Ishikawa (cell line): ENCODE measurements around the gene CTNND2.

Source experiments
- CEBPB ChIP-seq: IDR thresholded peaks from 2 replicates; pipeline ENCODE4 v1.6.1; 2012
- CREB1 ChIP-seq: IDR thresholded peaks from 2 replicates; pipeline ENCODE4 v1.6.1; 2012; ENCODE audit warnings: low read depth
- EGR1 ChIP-seq: IDR thresholded peaks from 2 replicates; pipeline ENCODE4 v1.6.1; 2012
- EP300 ChIP-seq: IDR thresholded peaks from 2 replicates; pipeline ENCODE4 v1.6.1; 2012; ENCODE audit warnings: borderline replicate concordance
- FOXM1 ChIP-seq: IDR thresholded peaks from 2 replicates; pipeline ENCODE4 v1.6.1; 2012; ENCODE audit warnings: low read depth, borderline replicate concordance
- NFIC ChIP-seq: IDR thresholded peaks from 2 replicates; pipeline ENCODE4 v1.6.1; 2012
- RAD21 ChIP-seq: IDR thresholded peaks from 2 replicates; pipeline ENCODE4 v1.6.1; 2012; ENCODE audit warnings: low read depth
- TAF1 ChIP-seq: IDR thresholded peaks from 2 replicates; pipeline ENCODE4 v1.6.1; 2012; ENCODE audit warnings: low read depth, mild to moderate bottlenecking
- TEAD4 ChIP-seq: IDR thresholded peaks from 2 replicates; pipeline ENCODE4 v1.6.1; 2012
- USF1 ChIP-seq: IDR thresholded peaks from 2 replicates; pipeline ENCODE4 v1.6.1; 2012
- YY1 ChIP-seq: IDR thresholded peaks from 2 replicates; pipeline ENCODE4 v1.6.1; 2012; ENCODE audit warnings: low read depth
- TF ChIP-seq, protein P1 (sequence below): IDR thresholded peaks from 2 replicates; pipeline ENCODE4 v1.6.1; 2012
- TF ChIP-seq, protein P2 (sequence below): IDR thresholded peaks from 2 replicates; pipeline ENCODE4 v1.6.1; 2012; ENCODE audit warnings: low read depth, mild to moderate bottlenecking

GRCh38 chr5:11791792-11792191, 112.5 kb downstream of the CTNND2 start:
- TF ChIP-seq CEBPB: no peak
- TF ChIP-seq YY1: no peak
- TF ChIP-seq TAF1: no peak
- TF ChIP-seq, protein P1, sequence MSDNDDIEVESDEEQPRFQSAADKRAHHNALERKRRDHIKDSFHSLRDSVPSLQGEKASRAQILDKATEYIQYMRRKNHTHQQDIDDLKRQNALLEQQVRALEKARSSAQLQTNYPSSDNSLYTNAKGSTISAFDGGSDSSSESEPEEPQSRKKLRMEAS: no peak
- TF ChIP-seq EGR1: no peak
- TF ChIP-seq TEAD4: no peak
- no peak for TF ChIP-seq FOXM1
- TF ChIP-seq CREB1: no peak
- TF ChIP-seq RAD21: no peak
- no peak for TF ChIP-seq EP300
- no peak for TF ChIP-seq NFIC
- TF ChIP-seq, protein P2, sequence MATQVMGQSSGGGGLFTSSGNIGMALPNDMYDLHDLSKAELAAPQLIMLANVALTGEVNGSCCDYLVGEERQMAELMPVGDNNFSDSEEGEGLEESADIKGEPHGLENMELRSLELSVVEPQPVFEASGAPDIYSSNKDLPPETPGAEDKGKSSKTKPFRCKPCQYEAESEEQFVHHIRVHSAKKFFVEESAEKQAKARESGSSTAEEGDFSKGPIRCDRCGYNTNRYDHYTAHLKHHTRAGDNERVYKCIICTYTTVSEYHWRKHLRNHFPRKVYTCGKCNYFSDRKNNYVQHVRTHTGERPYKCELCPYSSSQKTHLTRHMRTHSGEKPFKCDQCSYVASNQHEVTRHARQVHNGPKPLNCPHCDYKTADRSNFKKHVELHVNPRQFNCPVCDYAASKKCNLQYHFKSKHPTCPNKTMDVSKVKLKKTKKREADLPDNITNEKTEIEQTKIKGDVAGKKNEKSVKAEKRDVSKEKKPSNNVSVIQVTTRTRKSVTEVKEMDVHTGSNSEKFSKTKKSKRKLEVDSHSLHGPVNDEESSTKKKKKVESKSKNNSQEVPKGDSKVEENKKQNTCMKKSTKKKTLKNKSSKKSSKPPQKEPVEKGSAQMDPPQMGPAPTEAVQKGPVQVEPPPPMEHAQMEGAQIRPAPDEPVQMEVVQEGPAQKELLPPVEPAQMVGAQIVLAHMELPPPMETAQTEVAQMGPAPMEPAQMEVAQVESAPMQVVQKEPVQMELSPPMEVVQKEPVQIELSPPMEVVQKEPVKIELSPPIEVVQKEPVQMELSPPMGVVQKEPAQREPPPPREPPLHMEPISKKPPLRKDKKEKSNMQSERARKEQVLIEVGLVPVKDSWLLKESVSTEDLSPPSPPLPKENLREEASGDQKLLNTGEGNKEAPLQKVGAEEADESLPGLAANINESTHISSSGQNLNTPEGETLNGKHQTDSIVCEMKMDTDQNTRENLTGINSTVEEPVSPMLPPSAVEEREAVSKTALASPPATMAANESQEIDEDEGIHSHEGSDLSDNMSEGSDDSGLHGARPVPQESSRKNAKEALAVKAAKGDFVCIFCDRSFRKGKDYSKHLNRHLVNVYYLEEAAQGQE: no peak
- no peak for TF ChIP-seq USF1
